Lower leg skin (tissue), 3 donors: ENCODE measurements around the gene MTMR12.

ENCODE experiments used
- POLR2A ChIP-seq, 2 donors: fragments of 450-650 bp; IDR thresholded peaks; one replicate each; pipeline ENCODE4 v1.6.1; 2016 to 2017; ENCODE audit warnings: antibody characterized with exemption in 2 of 2, mild to moderate bottlenecking in 1 of 2, moderate library complexity in 1 of 2
- TF ChIP-seq, protein P1 (sequence below), 3 donors: fragments of 450-650 bp; IDR thresholded peaks; one replicate each; pipeline ENCODE4 v1.5.1; 2016; ENCODE audit warnings: antibody characterized with exemption in 3 of 3, mild to moderate bottlenecking in 3 of 3, moderate library complexity in 2 of 3

DNA sequence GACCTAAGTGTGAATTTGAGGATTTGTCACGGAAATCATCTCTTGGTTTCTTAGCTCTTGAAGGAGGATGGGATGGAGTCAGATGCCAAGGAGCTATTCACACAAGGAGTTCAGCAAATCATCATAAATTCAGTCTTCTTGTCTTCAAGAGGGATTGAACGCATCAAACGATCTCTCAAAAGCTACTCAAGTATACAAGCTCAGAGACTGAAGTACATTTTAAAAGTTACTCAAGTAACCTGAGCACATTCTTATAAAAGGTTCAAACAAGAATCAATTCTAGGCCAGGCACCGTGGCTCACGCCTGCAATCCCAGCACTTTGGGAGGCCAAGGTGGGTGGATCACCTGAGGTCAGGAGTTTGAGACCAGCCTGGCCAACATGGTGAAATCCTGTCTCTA, 117.5 kb downstream of the MTMR12 start:
- TF ChIP-seq, protein P1, sequence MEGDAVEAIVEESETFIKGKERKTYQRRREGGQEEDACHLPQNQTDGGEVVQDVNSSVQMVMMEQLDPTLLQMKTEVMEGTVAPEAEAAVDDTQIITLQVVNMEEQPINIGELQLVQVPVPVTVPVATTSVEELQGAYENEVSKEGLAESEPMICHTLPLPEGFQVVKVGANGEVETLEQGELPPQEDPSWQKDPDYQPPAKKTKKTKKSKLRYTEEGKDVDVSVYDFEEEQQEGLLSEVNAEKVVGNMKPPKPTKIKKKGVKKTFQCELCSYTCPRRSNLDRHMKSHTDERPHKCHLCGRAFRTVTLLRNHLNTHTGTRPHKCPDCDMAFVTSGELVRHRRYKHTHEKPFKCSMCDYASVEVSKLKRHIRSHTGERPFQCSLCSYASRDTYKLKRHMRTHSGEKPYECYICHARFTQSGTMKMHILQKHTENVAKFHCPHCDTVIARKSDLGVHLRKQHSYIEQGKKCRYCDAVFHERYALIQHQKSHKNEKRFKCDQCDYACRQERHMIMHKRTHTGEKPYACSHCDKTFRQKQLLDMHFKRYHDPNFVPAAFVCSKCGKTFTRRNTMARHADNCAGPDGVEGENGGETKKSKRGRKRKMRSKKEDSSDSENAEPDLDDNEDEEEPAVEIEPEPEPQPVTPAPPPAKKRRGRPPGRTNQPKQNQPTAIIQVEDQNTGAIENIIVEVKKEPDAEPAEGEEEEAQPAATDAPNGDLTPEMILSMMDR (IDR thresholded peaks at IDR 0.05): no peak
- TF ChIP-seq POLR2A (IDR thresholded peaks at IDR 0.05): no peak
